HEK293T (cell line): ENCODE results near the gene ATP5MC3.

Experiments used
- CTCF ChIA-PET: fragments of 350-600 bp; formaldehyde crosslinking; extraction: SDS; loops from one replicate; lab custom pipeline; 2021; ENCODE audit warnings: antibody characterized with exemption, inconsistent platforms; lab: Yijun Ruan, JAX
- POLR2A ChIA-PET: fragments of 350-600 bp; formaldehyde crosslinking; extraction: SDS; loops from one replicate; lab custom pipeline; 2020; ENCODE audit warnings: antibody characterized with exemption, inconsistent platforms; lab: Yijun Ruan, JAX
- DNase-seq: peaks from one replicate; pipeline ENCODE4 v3.0.0; 2012; ENCODE audit warnings: mixed read lengths; ENCODE audit errors: extremely low spot score
- ARNT ChIP-seq: fragments of 450-650 bp; IDR thresholded peaks from 2 replicates; pipeline ENCODE4 v1.6.1; 2017; ENCODE audit warnings: mild to moderate bottlenecking
- BHLHE40 ChIP-seq: fragments of 450-650 bp; IDR thresholded peaks from 2 replicates; pipeline ENCODE4 v1.6.1; 2016; ENCODE audit warnings: mild to moderate bottlenecking, moderate library complexity, borderline replicate concordance
- CTBP1 ChIP-seq: fragments of 450-650 bp; IDR thresholded peaks from 2 replicates; pipeline ENCODE4 v1.6.1; 2016; ENCODE audit warnings: borderline replicate concordance
- ELF4 ChIP-seq: fragments of 450-650 bp; IDR thresholded peaks from 2 replicates; pipeline ENCODE4 v1.6.1; 2017; ENCODE audit warnings: antibody characterized with exemption
- FOXA1 ChIP-seq: fragments of 450-650 bp; IDR thresholded peaks from 2 replicates; pipeline ENCODE4 v1.6.1; 2016; ENCODE audit warnings: mild to moderate bottlenecking
- FOXK2 ChIP-seq: fragments of 450-650 bp; IDR thresholded peaks from 2 replicates; pipeline ENCODE4 v1.6.1; 2016; ENCODE audit warnings: mild to moderate bottlenecking
- FOXM1 ChIP-seq: fragments of 450-650 bp; IDR thresholded peaks from 2 replicates; pipeline ENCODE4 v1.6.1; 2017; ENCODE audit warnings: mild to moderate bottlenecking, borderline replicate concordance
- HDGF ChIP-seq: fragments of 450-650 bp; IDR thresholded peaks from 2 replicates; pipeline ENCODE4 v1.6.1; 2017; ENCODE audit warnings: antibody characterized with exemption, borderline replicate concordance
- L3MBTL2 ChIP-seq: fragments of 450-650 bp; conservative IDR thresholded peaks from 2 replicates; pipeline ENCODE4 v1.6.1; 2016; ENCODE audit warnings: mild to moderate bottlenecking
- LEF1 ChIP-seq: fragments of 450-650 bp; IDR thresholded peaks from 2 replicates; pipeline ENCODE4 v1.6.1; 2017; ENCODE audit warnings: mild to moderate bottlenecking, borderline replicate concordance
- NFRKB ChIP-seq: fragments of 450-650 bp; IDR thresholded peaks from 2 replicates; pipeline ENCODE4 v1.6.1; 2016; ENCODE audit warnings: mild to moderate bottlenecking, moderate library complexity
- PKNOX1 ChIP-seq: fragments of 450-650 bp; IDR thresholded peaks from 2 replicates; pipeline ENCODE4 v1.6.1; 2016
- SP1 ChIP-seq: fragments of 450-650 bp; IDR thresholded peaks from 2 replicates; pipeline ENCODE4 v1.6.1; 2017
- SUZ12 ChIP-seq: fragments of 450-650 bp; IDR thresholded peaks from 2 replicates; pipeline ENCODE4 v1.6.1; 2016; ENCODE audit warnings: mild to moderate bottlenecking
- TARDBP ChIP-seq: fragments of 450-650 bp; IDR thresholded peaks from 2 replicates; pipeline ENCODE4 v1.6.1; 2016
- ZNF384 ChIP-seq: fragments of 450-650 bp; IDR thresholded peaks from 2 replicates; pipeline ENCODE4 v1.6.1; 2016

The ATP5MC3 gene

GRCh38 chr2:175151791-175152190, 29.7 kb downstream of the ATP5MC3 start:
- TF ChIP-seq L3MBTL2 (no peak), FOXK2 (no peak), ELF4 (no peak), ZNF384 (no peak), LEF1 (no peak)
- CTCF ChIA-PET, result no interaction called here
- POLR2A ChIA-PET, result no interaction called here
- no peak for DNase-seq

- ChIA-PET CTCF (no interaction called here), POLR2A (no interaction called here)
- TF ChIP-seq CTBP1, result no peak
Measured at GRCh38 chr2:175147186-175147585, 34.3 kb downstream of the ATP5MC3 start.

GRCh38 chr2:175143678-175144077, 37.8 kb downstream of the ATP5MC3 start:
- no peak for DNase-seq
- TF ChIP-seq CTBP1, result no peak
- no peak for TF ChIP-seq TARDBP
- TF ChIP-seq FOXM1, result no peak
- no peak for TF ChIP-seq ARNT
- no peak for TF ChIP-seq LEF1
- no peak for TF ChIP-seq ELF4
- TF ChIP-seq PKNOX1, result no peak
- no peak for TF ChIP-seq HDGF
- no peak for TF ChIP-seq ZNF384
- no peak for TF ChIP-seq NFRKB
- no peak for TF ChIP-seq FOXK2
- TF ChIP-seq SUZ12, result no peak
- no peak for TF ChIP-seq SP1
- no peak for TF ChIP-seq FOXA1
- no peak for TF ChIP-seq L3MBTL2
- TF ChIP-seq BHLHE40, result no peak

More at GRCh38 chr2:175147186-175147585, 34.3 kb downstream of the ATP5MC3 start:
- no peak for DNase-seq

GRCh38 chr2:175143191-175143590, 38.3 kb downstream of the ATP5MC3 start:
- TF ChIP-seq L3MBTL2 (no peak), NFRKB (no peak), LEF1 (no peak), ARNT (no peak), ELF4 (no peak), TARDBP (no peak), HDGF (no peak), BHLHE40 (no peak), FOXA1 (no peak), ZNF384 (no peak), FOXM1 (no peak), PKNOX1 (no peak), FOXK2 (no peak), SUZ12 (no peak), SP1 (no peak)
- DNase-seq, result no peak
- CTCF ChIA-PET, result no interaction called here
- POLR2A ChIA-PET, result no interaction called here

More at GRCh38 chr2:175143678-175144077, 37.8 kb downstream of the ATP5MC3 start:
- ChIA-PET CTCF (no interaction called here), POLR2A (no interaction called here)

- DNase-seq, result no peak
- CTCF ChIA-PET, result no interaction called here
Measured at GRCh38 chr2:175140332-175140731, 41.2 kb downstream of the ATP5MC3 start.

GRCh38 chr2:175137793-175138192, 43.7 kb downstream of the ATP5MC3 start:
- no peak for DNase-seq
- ChIA-PET CTCF (interaction anchor here (1.2 kb wide), 1 partner anchor 12 kb away, joined by 3 read pairs; no protein-coding TSS in a partner anchor), POLR2A (interaction anchor here (0.9 kb wide), 1 partner anchor 31 kb away, joined by 3 read pairs; no protein-coding TSS in a partner anchor)
- TF ChIP-seq SP1 (no peak), SUZ12 (no peak), FOXA1 (no peak), FOXK2 (no peak), NFRKB (no peak), BHLHE40 (no peak), ELF4 (no peak), PKNOX1 (no peak), ZNF384 (no peak), TARDBP (no peak)

More at GRCh38 chr2:175140332-175140731, 41.2 kb downstream of the ATP5MC3 start:
- no peak for TF ChIP-seq L3MBTL2
- TF ChIP-seq LEF1, result no peak
- no peak for TF ChIP-seq PKNOX1
- POLR2A ChIA-PET, result no interaction called here
